ENCODE data around the gene IARS1.

- TF ChIP-seq, protein P1, sequence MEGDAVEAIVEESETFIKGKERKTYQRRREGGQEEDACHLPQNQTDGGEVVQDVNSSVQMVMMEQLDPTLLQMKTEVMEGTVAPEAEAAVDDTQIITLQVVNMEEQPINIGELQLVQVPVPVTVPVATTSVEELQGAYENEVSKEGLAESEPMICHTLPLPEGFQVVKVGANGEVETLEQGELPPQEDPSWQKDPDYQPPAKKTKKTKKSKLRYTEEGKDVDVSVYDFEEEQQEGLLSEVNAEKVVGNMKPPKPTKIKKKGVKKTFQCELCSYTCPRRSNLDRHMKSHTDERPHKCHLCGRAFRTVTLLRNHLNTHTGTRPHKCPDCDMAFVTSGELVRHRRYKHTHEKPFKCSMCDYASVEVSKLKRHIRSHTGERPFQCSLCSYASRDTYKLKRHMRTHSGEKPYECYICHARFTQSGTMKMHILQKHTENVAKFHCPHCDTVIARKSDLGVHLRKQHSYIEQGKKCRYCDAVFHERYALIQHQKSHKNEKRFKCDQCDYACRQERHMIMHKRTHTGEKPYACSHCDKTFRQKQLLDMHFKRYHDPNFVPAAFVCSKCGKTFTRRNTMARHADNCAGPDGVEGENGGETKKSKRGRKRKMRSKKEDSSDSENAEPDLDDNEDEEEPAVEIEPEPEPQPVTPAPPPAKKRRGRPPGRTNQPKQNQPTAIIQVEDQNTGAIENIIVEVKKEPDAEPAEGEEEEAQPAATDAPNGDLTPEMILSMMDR (IDR thresholded peaks at IDR 0.05), result no peak
- TF ChIP-seq POLR2AphosphoS5 (IDR thresholded peaks at IDR 0.05; ENCODE audit: insufficient read depth in 1 of 2, low read depth in 1 of 2), result no peak
These were observed 36.2 kb downstream of the IARS1 start for GRCh38 chr9:92257327-92257726.

All from vagina (tissue), 2 donors.